K562 (cell line): Measurements from ENCODE around the gene PHF14. TPM values are rescaled to one million over a fixed set of nuclear protein-coding genes. Genes with fewer than 3 reads are reported as not detected.
A peak's percentile ranks its signal among the peaks of the same experiment; 100 is the strongest.

Source experiments
- ARID1B ChIP-seq: fragments of 450-650 bp; IDR thresholded peaks from 2 replicates; pipeline ENCODE4 v1.6.1; 2016; ENCODE audit warnings: antibody characterized with exemption, mild to moderate bottlenecking, inconsistent platforms
- BACH1 ChIP-seq: fragments of 200-800 bp; sonication (Bioruptor generic); IDR thresholded peaks from 2 replicates; pipeline ENCODE4 v1.6.1; 2016; ENCODE audit warnings: missing genetic modification characterization, missing compliant biosample characterization
- CSDE1 ChIP-seq, 2 experiments: fragments of 450-650 bp; IDR thresholded peaks; 2 replicates each; pipeline ENCODE4 v1.6.1; 2016; ENCODE audit warnings: mild to moderate bottlenecking in 1 of 2
- DPF2 ChIP-seq: fragments of 450-650 bp; IDR thresholded peaks from 2 replicates; pipeline ENCODE4 v1.6.1; 2016
- JUNB ChIP-seq: fragments of 450-650 bp; formaldehyde crosslinking; conservative IDR thresholded peaks from 2 replicates; pipeline ENCODE4 v1.4.0; 2020; ENCODE audit warnings: mild to moderate bottlenecking
- NRF1 ChIP-seq, 2 experiments: fragments of 450-650 bp; IDR thresholded peaks in 1 of 2; conservative IDR thresholded peaks in 1 of 2; 2 replicates each; pipeline ENCODE4 v1.6.1; 2014; ENCODE audit warnings: mild to moderate bottlenecking in 2 of 2
- NUFIP1 ChIP-seq: fragments of 450-650 bp; IDR thresholded peaks from 2 replicates; pipeline ENCODE4 v1.6.1; 2018; ENCODE audit not compliant: partially characterized antibody
- THAP7 ChIP-seq: fragments of 250-450 bp; sonication (Bioruptor Pico); IDR thresholded peaks from 2 replicates; pipeline ENCODE4 v1.5.0; 2021
- XRCC4 ChIP-seq: IDR thresholded peaks from one replicate; pipeline ENCODE4 v1.6.1; 2011; ENCODE audit not compliant: insufficient read depth, insufficient read length; ENCODE audit errors: extremely low read depth
- ZEB2 ChIP-seq: fragments of 450-650 bp; IDR thresholded peaks from 2 replicates; pipeline ENCODE4 v1.6.1; 2016
- ZNF778 ChIP-seq: fragments of 450-650 bp; formaldehyde crosslinking; IDR thresholded peaks from 2 replicates; pipeline ENCODE4 v1.4.0; 2020; ENCODE audit warnings: mild to moderate bottlenecking, moderate library complexity
- ZNF785 ChIP-seq: fragments of 250-450 bp; sonication (Bioruptor Pico); IDR thresholded peaks from 2 replicates; pipeline ENCODE4 v1.4.0; 2020; ENCODE audit warnings: mild to moderate bottlenecking
- polyA plus RNA-seq, 8 experiments: library from polyadenylated mRNA; depleted of rRNA in 4 of 8; stranded (reverse) in 5 of 8; unstranded in 3 of 8; fragments of >200 nt; fragmentation: Nextera tagmentation in 2 of 8; fragmentation: Illumina TruSeq in 1 of 8; extraction: Ambion mirVana in 2 of 8; extraction: Trizol in 1 of 8; gene quantifications; 2 replicates each; pipeline versions ENCODE4 v1.2.1 to v1.2.3, GENCODE V29; 2011 to 2014; ENCODE audit warnings: inconsistent platforms in 1 of 8, missing spikeins in 1 of 8
- total RNA-seq, 7 experiments: library from RNA; depleted of rRNA in 6 of 7; stranded (reverse); fragments of >200 nt in 6 of 7; fragmentation: Illumina TruSeq in 2 of 7; extraction: Trizol in 2 of 7; gene quantifications; 2 replicates each; pipeline versions ENCODE4 v1.2.1 to v1.2.3, GENCODE V29; 2011 to 2021; ENCODE audit warnings: low replicate concordance in 1 of 7
- TF ChIP-seq, protein P1 (sequence below): fragments of 450-650 bp; IDR thresholded peaks from 2 replicates; pipeline ENCODE4 v1.7.1; 2018; ENCODE audit warnings: mild to moderate bottlenecking, low read depth; ENCODE audit not compliant: partially characterized antibody
- TF ChIP-seq, protein P2 (sequence below): fragments of 450-650 bp; IDR thresholded peaks from 2 replicates; pipeline ENCODE4 v1.6.1; 2017; ENCODE audit warnings: antibody characterized with exemption, mild to moderate bottlenecking

PHF14 gene
- total and polyA plus RNA-seq, 9 of the 15 experiments (the other 6 are each of a cell fraction or from before 2014, with no cell fraction given) = 27.5 to 67.6 (median 41.4) TPM

- TF ChIP-seq, protein P1, sequence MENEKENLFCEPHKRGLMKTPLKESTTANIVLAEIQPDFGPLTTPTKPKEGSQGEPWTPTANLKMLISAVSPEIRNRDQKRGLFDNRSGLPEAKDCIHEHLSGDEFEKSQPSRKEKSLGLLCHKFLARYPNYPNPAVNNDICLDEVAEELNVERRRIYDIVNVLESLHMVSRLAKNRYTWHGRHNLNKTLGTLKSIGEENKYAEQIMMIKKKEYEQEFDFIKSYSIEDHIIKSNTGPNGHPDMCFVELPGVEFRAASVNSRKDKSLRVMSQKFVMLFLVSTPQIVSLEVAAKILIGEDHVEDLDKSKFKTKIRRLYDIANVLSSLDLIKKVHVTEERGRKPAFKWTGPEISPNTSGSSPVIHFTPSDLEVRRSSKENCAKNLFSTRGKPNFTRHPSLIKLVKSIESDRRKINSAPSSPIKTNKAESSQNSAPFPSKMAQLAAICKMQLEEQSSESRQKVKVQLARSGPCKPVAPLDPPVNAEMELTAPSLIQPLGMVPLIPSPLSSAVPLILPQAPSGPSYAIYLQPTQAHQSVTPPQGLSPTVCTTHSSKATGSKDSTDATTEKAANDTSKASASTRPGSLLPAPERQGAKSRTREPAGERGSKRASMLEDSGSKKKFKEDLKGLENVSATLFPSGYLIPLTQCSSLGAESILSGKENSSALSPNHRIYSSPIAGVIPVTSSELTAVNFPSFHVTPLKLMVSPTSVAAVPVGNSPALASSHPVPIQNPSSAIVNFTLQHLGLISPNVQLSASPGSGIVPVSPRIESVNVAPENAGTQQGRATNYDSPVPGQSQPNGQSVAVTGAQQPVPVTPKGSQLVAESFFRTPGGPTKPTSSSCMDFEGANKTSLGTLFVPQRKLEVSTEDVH = no peak
- TF ChIP-seq ARID1B (peak; percentile 57; the same call in 1 of the 2 replicates), XRCC4 (no peak), DPF2 (peak; percentile 49; the same call in 1 of the 2 replicates), ZEB2 (peak; percentile 66; the same call in 1 of the 2 replicates), BACH1 (peak; percentile 75; the same call in 1 of the 2 replicates), JUNB (CRISPR knock-in tag) (no peak), ZNF785 (CRISPR knock-in tag) (no peak), NUFIP1 (no peak), ZNF778 (CRISPR knock-in tag) (no peak), NRF1 (conservative IDR thresholded peaks at IDR 0.05 in 1 of 2, IDR thresholded peaks at IDR 0.05 in 1 of 2) (peak in 1 of 2 experiments; percentile 30; a peak in 2 of 4 replicates), CSDE1 (IDR thresholded peaks at IDR 0.05) (no peak), THAP7 (no peak)
- TF ChIP-seq, protein P2, sequence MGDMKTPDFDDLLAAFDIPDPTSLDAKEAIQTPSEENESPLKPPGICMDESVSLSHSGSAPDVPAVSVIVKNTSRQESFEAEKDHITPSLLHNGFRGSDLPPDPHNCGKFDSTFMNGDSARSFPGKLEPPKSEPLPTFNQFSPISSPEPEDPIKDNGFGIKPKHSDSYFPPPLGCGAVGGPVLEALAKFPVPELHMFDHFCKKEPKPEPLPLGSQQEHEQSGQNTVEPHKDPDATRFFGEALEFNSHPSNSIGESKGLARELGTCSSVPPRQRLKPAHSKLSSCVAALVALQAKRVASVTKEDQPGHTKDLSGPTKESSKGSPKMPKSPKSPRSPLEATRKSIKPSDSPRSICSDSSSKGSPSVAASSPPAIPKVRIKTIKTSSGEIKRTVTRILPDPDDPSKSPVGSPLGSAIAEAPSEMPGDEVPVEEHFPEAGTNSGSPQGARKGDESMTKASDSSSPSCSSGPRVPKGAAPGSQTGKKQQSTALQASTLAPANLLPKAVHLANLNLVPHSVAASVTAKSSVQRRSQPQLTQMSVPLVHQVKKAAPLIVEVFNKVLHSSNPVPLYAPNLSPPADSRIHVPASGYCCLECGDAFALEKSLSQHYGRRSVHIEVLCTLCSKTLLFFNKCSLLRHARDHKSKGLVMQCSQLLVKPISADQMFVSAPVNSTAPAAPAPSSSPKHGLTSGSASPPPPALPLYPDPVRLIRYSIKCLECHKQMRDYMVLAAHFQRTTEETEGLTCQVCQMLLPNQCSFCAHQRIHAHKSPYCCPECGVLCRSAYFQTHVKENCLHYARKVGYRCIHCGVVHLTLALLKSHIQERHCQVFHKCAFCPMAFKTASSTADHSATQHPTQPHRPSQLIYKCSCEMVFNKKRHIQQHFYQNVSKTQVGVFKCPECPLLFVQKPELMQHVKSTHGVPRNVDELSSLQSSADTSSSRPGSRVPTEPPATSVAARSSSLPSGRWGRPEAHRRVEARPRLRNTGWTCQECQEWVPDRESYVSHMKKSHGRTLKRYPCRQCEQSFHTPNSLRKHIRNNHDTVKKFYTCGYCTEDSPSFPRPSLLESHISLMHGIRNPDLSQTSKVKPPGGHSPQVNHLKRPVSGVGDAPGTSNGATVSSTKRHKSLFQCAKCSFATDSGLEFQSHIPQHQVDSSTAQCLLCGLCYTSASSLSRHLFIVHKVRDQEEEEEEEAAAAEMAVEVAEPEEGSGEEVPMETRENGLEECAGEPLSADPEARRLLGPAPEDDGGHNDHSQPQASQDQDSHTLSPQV = 0 out of 2 replicates have a peak, but pooled peaks have one; percentile 5
These were observed 32.8 kb upstream of the PHF14 start (continued) for GRCh38 chr7:10940704-10941355.
